Activated T-cell treated with anti-CD3 and anti-CD28 coated beads, Interleukin-2, amount 50 U/mL, for 48 hours (primary cell): ENCODE data around the gene TRABD2A.
"Not testable (repeated sequence)": the region's sequence is repeated elsewhere in the genome, so short reads cannot be mapped to it uniquely, and the experiment has no call there.

Experiments
- DNase-seq, 2 experiments: peaks; one replicate each; pipeline ENCODE4 v3.0.0-alpha.2; 2020

The TRABD2A gene

DNA sequence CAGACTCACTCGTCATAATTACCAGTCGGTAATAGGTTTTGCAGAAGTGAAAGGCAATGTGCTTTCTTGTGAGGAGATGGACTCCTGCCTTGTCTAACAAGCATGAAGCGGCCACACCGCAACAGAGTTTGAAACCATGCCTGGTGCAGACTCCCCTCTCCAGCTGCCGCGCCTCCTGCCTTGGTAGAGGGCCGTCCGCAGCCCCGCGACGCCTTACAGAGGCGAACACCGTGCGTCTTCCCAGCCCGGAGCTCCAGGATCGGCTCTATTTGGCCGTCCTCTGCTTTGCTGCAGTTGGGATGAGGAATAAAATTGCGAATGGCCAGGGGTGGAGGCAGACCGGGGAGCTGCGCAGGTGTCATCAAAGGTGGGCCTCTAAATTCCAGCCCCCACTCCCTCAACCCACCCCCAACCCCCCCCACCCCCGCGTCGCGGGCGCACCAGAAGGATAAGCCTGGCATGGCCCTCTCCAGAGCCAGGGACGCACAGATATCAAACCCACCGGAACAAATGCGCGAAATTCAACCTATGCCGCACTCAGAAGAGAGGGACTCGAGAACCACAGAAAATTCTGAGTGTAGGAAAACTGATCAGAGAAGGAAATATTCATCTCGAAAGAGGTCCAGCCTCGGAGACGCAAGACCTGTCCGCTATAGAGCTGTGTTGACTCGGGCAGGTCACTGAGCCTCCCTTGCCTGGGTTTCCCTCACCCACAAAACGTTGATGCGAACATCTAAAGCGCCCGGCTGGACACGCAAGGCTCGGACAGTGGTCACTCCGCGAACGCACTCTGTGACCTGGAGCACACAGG lies 1.1 kb downstream of the TRABD2A start:
- DNase-seq: peak; percentile 57 to 60

DNA sequence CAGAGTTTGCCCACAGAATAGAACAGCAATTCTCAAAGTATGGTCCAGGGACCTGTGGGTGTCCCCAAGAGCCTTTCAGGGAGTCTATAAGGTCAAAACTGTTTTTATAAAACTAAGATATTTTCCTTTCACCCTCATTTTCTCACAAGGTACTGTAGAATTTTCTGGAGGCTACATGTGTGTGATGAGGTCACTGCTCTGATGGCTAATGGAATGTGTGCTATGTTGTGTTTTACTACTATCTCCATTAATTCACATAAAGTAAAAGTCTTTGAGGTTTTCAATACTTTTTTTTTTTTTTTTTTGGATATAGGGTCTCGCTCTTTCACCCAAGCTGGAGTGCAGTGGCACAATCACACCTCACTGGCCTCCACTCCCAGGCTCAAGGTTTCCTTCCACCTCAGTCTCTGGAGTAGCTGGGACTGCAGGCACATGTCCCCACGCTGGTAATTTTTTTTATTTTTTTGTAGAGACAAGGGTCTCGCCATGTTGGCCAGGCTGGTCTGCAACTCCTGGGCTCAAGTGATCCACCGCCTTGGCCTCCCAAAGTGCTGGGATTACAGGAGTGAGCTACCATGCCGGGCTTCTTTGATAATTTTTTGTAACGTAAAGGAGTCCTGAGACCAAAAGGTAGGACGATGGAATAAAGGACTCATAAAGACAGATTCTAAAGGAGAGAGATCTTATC lies 1.8 kb downstream of the TRABD2A start:
- peak; percentile 25 to 29 for DNase-seq

GRCh38 chr2:84878459-84878858 lies 2.4 kb downstream of the TRABD2A start:
- peak; percentile 31 to 38 for DNase-seq

DNA sequence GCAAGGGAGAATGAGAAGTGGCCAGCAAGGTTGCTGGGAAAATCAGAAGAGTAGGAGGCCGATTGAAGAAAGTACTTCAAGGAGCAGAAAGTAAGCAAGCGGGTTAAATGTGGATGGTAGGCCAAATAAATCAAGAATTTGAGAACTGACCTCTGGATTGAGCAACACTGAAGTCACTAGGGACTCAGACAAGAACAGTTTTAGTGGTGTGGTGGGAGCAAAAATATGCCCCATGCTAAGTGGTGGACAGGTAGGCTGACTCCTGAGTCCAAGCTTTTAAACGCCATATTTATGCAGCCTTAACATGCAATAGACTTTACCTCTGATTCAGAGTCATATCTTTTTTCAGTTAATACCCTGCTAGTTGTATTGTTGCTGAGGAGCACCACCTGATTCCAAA lies 4.5 kb downstream of the TRABD2A start:
- peak in 1 of 2 experiments; percentile 15 for DNase-seq

GRCh38 chr2:84875619-84876018 lies 5.3 kb downstream of the TRABD2A start:
- DNase-seq: not testable (repeated sequence)

DNA sequence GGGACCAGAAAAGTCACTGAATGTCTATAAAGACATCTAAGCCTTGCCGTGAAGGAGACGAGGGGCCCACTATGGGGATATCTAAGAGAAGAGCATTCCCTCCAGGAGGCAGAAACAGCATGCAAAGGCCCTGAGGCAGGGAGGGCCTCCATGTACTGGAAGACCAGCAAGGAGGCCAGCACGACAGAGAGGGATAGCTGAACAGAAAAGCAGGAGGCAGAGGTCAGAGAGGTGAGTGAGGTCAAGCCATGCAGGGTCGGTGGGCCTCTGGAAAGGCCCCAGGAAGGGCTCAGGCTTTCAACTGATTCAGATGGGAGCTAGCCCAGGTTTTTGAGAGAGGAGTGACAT lies 5.7 kb downstream of the TRABD2A start:
- DNase-seq: peak in 1 of 2 experiments; percentile 26

DNA sequence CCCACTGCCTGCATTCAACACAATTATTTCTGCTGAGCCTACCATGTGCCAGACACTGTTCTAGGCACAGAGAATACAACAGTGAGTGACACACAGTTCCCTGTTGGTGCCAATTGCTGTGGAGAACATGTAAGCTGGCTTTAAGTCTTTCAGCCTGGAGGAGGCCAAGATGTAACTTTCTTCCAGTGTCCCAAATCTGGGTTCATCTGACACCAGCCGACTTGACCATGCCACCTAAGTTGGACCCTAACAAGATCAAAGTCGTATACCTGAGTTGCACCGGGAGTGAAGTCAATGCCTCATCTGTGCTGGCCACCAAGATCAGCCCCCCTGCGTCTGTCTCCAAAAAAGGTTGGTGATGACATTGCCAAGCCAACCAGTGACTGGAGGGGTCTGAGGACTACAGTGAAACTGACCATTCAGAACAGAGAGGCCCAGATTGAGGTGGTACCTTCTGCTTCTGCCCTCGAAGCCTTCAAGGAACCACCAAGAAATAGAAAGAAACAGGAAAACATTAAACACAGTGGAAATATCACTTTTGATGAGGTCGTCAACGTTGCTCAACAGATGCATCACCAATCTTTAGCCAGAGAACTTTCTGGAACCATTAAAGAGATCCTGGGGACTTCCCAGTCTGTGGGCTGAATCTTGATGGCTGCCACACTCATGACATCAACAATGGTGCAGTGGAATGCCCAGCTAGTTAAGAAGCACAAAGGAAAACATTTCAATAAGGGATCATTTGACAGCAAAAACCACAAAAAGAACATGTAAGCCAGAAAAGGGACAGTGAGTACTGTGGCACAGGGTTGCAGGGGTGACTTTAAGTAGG lies 6.3 kb downstream of the TRABD2A start:
- peak; percentile 25 for DNase-seq

GRCh38 chr2:84873350-84873749 lies 7.5 kb downstream of the TRABD2A start:
- DNase-seq: peak; percentile 11 to 16

DNA sequence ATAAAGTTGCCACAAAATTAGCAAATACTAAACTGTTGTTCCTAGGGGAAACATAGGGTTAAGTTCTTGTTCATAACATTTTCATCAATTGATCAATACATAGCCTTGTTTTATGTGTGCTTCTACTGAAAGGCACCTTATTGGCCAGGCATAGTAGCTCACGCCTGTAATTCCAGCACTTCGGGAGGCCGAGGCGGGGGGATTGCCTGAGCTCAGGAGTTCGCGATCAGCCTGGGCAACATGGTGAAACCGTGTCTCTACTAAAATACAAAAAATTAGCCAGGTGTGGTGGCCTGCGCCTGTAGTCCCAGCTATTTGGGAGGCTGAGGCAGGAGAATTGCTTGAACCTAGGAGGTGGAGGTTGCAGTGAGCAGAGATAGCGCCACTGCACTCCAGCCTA lies 8.2 kb downstream of the TRABD2A start:
- peak in 1 of 2 experiments; percentile 1 for DNase-seq

GRCh38 chr2:84870306-84870705 lies 10.6 kb downstream of the TRABD2A start:
- DNase-seq: peak; percentile 18 to 29

GRCh38 chr2:84868327-84868726 lies 12.6 kb downstream of the TRABD2A start:
- not testable (repeated sequence) for DNase-seq

- DNase-seq: no peak
Observed at GRCh38 chr2:84866122-84866521, 14.8 kb downstream of the TRABD2A start.

- DNase-seq: no peak
Observed at GRCh38 chr2:84865181-84865783, 15.6 kb downstream of the TRABD2A start.

DNA sequence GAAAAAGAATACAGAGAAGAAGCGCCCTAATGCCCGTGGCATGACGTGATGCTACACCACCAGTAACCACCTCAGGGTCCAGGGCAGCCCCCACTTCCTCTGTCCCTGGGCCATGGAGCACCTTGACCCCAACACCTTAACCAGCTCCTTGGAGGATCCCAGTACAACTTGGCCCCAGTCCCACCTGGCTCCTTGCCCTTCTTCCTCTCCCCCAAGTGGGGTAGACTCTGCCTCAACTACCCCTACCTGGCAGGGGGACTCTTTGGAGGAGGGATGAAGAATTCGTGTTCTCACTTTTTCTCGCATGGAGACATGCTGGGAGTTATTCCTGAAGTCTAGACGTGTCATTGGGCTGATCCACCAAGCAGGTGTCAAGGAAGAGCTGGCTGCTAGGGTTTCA lies 18.9 kb downstream of the TRABD2A start:
- DNase-seq: peak in 1 of 2 experiments; percentile 19

DNA sequence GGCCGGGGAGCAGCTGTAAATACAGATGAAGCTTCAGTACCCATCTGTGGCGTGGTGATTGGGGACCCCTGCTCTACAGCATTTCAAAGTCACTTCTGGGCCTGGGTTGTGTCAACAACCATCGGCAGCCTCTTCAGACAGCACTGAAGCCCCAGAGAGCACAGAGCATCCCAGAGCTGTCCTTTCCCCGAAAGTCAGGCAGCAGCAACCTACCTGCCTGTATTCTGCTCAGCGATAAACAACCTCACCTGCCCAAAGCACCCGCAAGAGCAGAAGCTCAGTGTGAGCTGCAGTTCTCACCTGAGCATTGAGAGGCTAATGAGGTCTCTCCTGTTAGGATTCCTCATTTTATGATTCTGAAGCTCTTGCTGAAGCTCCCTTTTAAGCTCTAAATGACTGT lies 19.3 kb downstream of the TRABD2A start:
- peak in 1 of 2 experiments; percentile 24 for DNase-seq

DNA sequence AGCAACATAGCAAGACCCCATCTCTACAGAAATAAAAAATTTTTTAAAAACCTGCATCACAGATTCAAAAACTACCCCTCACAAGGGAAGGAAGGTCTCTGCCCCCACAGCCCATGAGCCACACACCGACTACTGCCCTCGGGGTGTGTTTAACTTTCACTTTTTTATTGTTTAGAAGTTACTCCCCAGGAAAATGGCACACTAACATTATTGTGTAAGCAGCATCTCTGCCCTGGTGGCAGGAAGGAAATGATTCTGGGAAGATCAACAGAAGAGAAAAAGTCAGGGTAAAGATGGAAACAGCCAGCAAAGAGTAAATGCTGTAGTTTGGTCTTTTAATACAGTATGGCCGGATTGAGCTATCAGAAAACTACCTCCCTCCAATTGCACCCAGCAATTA lies 21.9 kb downstream of the TRABD2A start:
- no peak for DNase-seq

- DNase-seq: peak; percentile 16
Observed at GRCh38 chr2:84858123-84858522, 22.8 kb downstream of the TRABD2A start.

- no peak for DNase-seq
Observed at GRCh38 chr2:84857566-84857965, 23.3 kb downstream of the TRABD2A start.

- DNase-seq: peak; percentile 61 to 64
Observed at GRCh38 chr2:84856787-84857186, 24.1 kb downstream of the TRABD2A start.

GRCh38 chr2:84855731-84856130 lies 25.2 kb downstream of the TRABD2A start:
- DNase-seq: peak; percentile 28 to 37

- peak; percentile 18 to 22 for DNase-seq
Observed at GRCh38 chr2:84854850-84855249, 26.0 kb downstream of the TRABD2A start.

DNA sequence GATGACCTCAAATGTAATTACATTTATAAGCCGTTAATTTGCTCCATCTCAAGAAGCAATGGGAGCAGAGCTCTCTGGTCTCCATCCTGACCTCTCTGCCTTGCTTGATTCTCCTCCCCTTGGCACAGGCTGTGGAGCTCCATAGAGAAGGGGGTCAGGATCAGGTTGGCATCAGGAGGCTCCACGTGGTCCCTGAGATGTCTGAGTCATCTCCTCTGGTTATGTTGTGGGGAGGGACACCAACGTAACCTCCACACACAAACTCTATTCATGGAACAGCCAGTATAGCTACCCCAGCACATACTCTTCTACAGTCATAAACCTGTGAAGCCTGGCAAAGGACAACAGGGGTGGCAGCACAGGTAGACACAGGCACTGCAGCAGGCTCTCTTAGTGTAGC lies 29.0 kb downstream of the TRABD2A start:
- DNase-seq: peak; percentile 19 to 21

DNA sequence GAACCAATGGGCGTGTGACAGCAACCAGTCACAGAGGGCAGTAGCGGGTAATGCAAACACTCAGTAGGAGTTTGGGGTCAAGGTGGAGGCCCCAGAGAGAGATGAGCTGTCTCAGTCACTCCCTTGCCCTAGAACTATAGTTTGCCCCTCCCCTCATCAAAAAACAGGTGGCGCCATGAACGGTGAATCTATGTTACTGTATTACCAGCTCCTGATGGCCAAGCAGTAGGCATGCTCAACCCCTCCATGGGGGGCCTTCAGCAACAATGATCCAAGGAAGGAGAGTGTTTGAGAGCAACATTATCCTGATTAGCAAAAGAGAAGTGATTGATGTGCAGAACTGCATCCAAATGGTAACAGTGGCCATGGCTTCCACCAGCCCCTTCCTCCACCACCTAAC lies 30.4 kb downstream of the TRABD2A start:
- peak in 1 of 2 experiments; percentile 16 for DNase-seq
